Thyroid gland (tissue), 4 donors: ENCODE data around the gene RNF19B.

Source experiments
- POLR2A ChIP-seq, 2 donors: fragments of 450-650 bp; IDR thresholded peaks; one replicate each; pipeline ENCODE4 v1.6.1; 2017; ENCODE audit warnings: antibody characterized with exemption in 2 of 2, mild to moderate bottlenecking in 2 of 2, moderate library complexity in 1 of 2
- TF ChIP-seq, protein P1 (sequence below), 6 experiments: fragments of 200-600 bp in 3 of 6; fragments of 450-650 bp in 3 of 6; sonication (generic) in 3 of 6; IDR thresholded peaks; one replicate each; pipeline ENCODE4 v1.5.1; 2016 to 2019; ENCODE audit warnings: antibody characterized with exemption in 6 of 6, mild to moderate bottlenecking in 2 of 6, inconsistent platforms in 1 of 6, moderate library complexity in 1 of 6

DNA sequence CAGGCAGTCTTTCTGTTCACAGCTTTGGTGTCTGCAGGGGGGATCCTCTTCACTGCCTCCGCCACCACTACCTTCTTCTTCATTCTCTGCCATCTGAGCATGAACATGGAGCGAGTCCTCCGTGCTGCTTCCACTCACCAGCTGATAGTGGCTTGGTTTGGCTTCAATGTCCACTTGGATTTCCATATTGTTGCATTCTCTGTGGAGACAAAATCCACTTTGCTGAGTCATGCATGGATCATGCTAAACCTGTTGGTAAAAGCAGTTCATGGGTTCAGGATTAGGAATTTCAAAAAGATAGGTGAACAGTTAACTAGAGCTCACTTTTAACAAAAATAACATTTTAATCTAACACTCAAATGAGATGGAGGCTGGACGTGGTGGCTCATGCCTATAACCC, 27.5 kb downstream of the RNF19B start:
- TF ChIP-seq, protein P1, sequence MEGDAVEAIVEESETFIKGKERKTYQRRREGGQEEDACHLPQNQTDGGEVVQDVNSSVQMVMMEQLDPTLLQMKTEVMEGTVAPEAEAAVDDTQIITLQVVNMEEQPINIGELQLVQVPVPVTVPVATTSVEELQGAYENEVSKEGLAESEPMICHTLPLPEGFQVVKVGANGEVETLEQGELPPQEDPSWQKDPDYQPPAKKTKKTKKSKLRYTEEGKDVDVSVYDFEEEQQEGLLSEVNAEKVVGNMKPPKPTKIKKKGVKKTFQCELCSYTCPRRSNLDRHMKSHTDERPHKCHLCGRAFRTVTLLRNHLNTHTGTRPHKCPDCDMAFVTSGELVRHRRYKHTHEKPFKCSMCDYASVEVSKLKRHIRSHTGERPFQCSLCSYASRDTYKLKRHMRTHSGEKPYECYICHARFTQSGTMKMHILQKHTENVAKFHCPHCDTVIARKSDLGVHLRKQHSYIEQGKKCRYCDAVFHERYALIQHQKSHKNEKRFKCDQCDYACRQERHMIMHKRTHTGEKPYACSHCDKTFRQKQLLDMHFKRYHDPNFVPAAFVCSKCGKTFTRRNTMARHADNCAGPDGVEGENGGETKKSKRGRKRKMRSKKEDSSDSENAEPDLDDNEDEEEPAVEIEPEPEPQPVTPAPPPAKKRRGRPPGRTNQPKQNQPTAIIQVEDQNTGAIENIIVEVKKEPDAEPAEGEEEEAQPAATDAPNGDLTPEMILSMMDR (IDR thresholded peaks at IDR 0.05) = no peak
- TF ChIP-seq POLR2A (IDR thresholded peaks at IDR 0.05) = no peak
